ENCODE data around the gene ARSB. TPM values are rescaled to one million over a fixed set of nuclear protein-coding genes. Genes with fewer than 3 reads are reported as not detected.

ARSB gene
- total RNA-seq, 1 donor from 2014 or later, result 14.3 TPM

DNA sequence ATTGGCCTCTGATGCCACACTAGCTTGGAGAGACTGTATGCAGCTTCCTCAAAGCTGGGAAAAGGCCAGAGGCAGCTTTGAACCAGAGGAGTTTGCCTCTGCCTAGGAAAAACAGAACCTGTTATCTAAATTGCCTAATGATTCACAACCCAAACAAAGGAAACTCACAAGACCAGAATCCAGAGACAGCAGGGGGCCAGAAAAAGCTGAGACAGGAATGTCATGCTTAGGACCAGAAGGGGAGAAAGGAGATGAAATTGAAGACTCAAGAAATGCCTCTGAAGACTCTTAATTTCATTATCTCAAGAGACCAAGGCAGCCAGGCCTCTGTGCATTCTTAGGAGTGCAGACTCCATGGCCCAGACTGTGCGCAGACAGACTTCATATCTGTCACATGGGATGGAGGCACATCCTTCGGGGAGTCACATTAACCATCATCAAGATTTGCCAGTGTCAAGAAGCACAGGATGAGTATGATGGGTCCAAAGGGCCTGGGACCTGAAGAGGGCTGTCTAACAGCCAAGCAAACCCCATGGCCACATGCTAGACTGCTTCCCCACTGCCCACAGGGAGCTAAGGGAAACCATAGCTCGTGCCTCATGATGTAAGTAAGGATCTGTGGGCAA is 57.3 kb downstream of the ARSB start:
- intact Hi-C loops (cut with micrococcal nuclease), result no loop called here
- Histone ChIP-seq H3K4me1 (no peaks in the 10 kb centered on the region), H3K9me3 (replicated peaks) (no peaks in the 10 kb centered on the region), H3K4me3 (no peak overlapping the region), H3K36me3 (no peaks in the 10 kb centered on the region), H3K27me3 (ENCODE audit: low read depth) (no peaks in the 10 kb centered on the region), H3K27ac (replicated peaks) (no peak overlapping the region)
- TF ChIP-seq CTCF (IDR thresholded peaks at IDR 0.05; ENCODE audit: borderline replicate concordance), result no peak
- no peak for DNase-seq

DNA sequence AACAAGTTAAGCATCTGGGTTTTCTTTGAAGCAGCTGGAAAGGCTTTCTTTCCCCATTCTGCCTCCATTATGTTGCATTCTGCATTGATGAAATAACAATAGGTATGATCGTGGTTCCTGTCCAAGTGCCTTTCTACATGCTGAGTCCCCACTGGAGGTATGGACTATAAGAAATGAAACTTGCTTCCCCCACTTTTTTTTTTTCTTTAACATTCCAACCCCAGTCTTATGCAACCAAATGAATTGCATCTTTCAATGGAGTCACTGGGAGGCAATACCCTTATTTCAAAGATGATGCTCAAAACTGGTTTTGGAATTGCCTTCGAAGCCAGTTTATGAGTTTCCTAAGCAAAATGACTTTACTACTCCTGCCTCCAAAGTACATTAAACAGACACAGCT is 58.9 kb downstream of the ARSB start:
- DNase-seq, result no peak
- TF ChIP-seq CTCF (IDR thresholded peaks at IDR 0.05; ENCODE audit: borderline replicate concordance), result no peak
- intact Hi-C loops (cut with micrococcal nuclease), result no loop called here
- Histone ChIP-seq H3K9me3 (replicated peaks) (no peaks in the 10 kb centered on the region), H3K36me3 (no peaks in the 10 kb centered on the region), H3K4me3 (no peak overlapping the region), H3K27ac (replicated peaks) (no peak overlapping the region), H3K4me1 (no peaks in the 10 kb centered on the region), H3K27me3 (ENCODE audit: low read depth) (no peaks in the 10 kb centered on the region)

DNA sequence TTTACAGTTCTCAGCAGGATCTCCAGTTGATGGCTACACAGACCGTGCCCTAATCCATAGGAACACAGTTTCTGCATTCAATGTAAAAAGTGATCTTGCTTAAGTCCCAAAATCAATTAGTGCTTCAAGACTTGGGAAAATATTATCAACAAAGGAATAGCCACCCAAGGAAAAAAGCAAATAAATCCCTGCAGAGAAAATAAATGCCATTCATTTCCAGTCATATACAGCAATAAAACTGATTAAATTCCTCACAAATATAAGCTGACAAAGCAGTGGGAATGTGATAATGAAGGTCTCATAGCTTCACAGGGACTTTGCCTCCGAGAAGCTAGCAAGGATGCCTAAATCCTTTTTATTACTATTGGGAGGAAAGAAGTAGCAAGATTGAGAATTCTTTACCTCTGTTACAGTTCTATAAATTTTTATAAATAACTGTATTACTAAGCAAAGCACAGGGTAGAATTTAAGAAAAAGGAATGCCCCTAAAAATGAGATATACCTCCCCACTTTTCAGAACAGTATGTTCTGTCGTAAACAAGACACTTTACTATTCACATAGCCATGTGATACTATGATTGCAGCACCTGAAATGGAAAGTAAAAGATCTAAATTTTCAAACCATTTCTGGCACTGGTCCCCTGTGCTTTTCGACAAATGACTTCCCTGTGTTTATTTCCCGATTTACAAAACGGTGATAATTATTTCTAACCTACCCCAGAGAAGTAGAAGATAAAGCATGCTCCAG is 59.8 kb downstream of the ARSB start:
- Histone ChIP-seq H3K27ac (replicated peaks) (no peak overlapping the region), H3K36me3 (no peaks in the 10 kb centered on the region), H3K4me1 (peaks cover 4% of the 10 kb centered on the region), H3K9me3 (replicated peaks) (no peaks in the 10 kb centered on the region), H3K27me3 (ENCODE audit: low read depth) (no peaks in the 10 kb centered on the region), H3K4me3 (no peak overlapping the region)
- TF ChIP-seq CTCF (IDR thresholded peaks at IDR 0.05; ENCODE audit: borderline replicate concordance), result no peak
- DNase-seq, result no peak
- intact Hi-C loops (cut with micrococcal nuclease), result no loop called here

DNA sequence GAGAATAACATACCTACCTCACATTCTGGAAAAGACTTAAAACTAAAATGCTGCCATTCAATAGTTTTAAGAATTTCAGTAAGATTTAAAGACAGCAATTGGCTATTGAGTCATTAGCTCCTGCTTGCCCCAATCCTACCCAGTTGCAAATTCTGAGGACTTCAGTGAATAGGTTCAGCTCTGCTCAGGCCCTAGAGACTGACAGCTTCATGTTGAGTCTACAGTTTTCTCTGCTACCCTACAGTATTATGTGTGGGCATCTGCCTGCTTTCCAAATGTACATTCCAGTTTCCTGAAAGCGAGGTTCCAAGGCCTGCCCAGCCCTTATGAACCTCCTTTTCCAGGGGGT is 61.5 kb downstream of the ARSB start:
- DNase-seq, result no peak
- intact Hi-C loops (cut with micrococcal nuclease), result no loop called here

GRCh38 chr5:78922879-78923621 is 62.1 kb downstream of the ARSB start:
- intact Hi-C loops (cut with micrococcal nuclease), result no loop called here
- no peaks in the 10 kb centered on the region for H3K27me3 ChIP-seq (ENCODE audit: low read depth)
- no peaks in the 10 kb centered on the region for H3K9me3 ChIP-seq (replicated peaks)
- H3K27ac ChIP-seq (replicated peaks), result no peak overlapping the region
- H3K4me3 ChIP-seq, result no peak overlapping the region
- H3K36me3 ChIP-seq, result no peaks in the 10 kb centered on the region
- H3K4me1 ChIP-seq, result peaks cover 4% of the 10 kb centered on the region
- DNase-seq, result no peak
- no peak for TF ChIP-seq CTCF (IDR thresholded peaks at IDR 0.05; ENCODE audit: borderline replicate concordance)

More for the DNA sequence above, 61.5 kb downstream of the ARSB start:
- H3K4me1 ChIP-seq, result peaks cover 4% of the 10 kb centered on the region
- TF ChIP-seq CTCF (IDR thresholded peaks at IDR 0.05; ENCODE audit: borderline replicate concordance), result no peak
- H3K27me3 ChIP-seq (ENCODE audit: low read depth), result no peaks in the 10 kb centered on the region
- H3K9me3 ChIP-seq (replicated peaks), result no peaks in the 10 kb centered on the region
- no peak overlapping the region for H3K27ac ChIP-seq (replicated peaks)
- H3K36me3 ChIP-seq, result no peaks in the 10 kb centered on the region
- no peak overlapping the region for H3K4me3 ChIP-seq

All from left ventricle myocardium inferior (tissue), 1 donor.